ENCODE data around the gene HOXA13. TPM values are rescaled to one million over a fixed set of nuclear protein-coding genes. Genes with fewer than 3 reads are reported as not detected.
A peak's percentile ranks its signal among the peaks of the same experiment; 100 is the strongest.

Gene HOXA13
- total RNA-seq, 2 experiments from 2014 or later: not detected

- peaks cover 71% of the 10 kb centered on the region for H3K27me3 Mint-ChIP-seq
- CTCF ChIA-PET: interaction anchor here (0.9 to 2.2 kb wide), 2 partner anchors 9 to 19 kb away, joined by 3 to 6 read pairs; no protein-coding TSS in a partner anchor
- POLR2A ChIA-PET: no interaction called here
- DNase-seq: no peak
- H3K4me1 Mint-ChIP-seq: peaks cover 15% of the 10 kb centered on the region
- no peaks in the 10 kb centered on the region for H3K36me3 Mint-ChIP-seq (ENCODE audit: low read depth)
- no peak overlapping the region for H3K4me3 Mint-ChIP-seq
- no peak overlapping the region for H3K27ac Mint-ChIP-seq
- no peaks in the 10 kb centered on the region for H3K9me3 Mint-ChIP-seq
Measured at GRCh38 chr7:27169658-27170425, 30.0 kb downstream of the HOXA13 start.

GRCh38 chr7:27168265-27168947 lies 31.5 kb downstream of the HOXA13 start:
- H3K4me3 Mint-ChIP-seq: peak overlapping the region; percentile 3
- POLR2A ChIA-PET: interaction anchor here (1.5 kb wide), 1 partner anchor 11 kb away, joined by 3 read pairs; no protein-coding TSS in a partner anchor
- peak overlapping the region; percentile 2 for H3K27ac Mint-ChIP-seq
- H3K9me3 Mint-ChIP-seq: no peaks in the 10 kb centered on the region
- CTCF ChIA-PET: interaction anchor here (0.7 to 1.5 kb wide), 2 partner anchors 12 to 76 kb away, joined by 3 to 5 read pairs; no protein-coding TSS in a partner anchor
- DNase-seq: no peak
- H3K4me1 Mint-ChIP-seq: peaks cover 17% of the 10 kb centered on the region
- H3K36me3 Mint-ChIP-seq (ENCODE audit: low read depth): no peaks in the 10 kb centered on the region
- H3K27me3 Mint-ChIP-seq: peaks cover 78% of the 10 kb centered on the region

GRCh38 chr7:27167916-27168264 lies 32.0 kb downstream of the HOXA13 start:
- no peaks in the 10 kb centered on the region for H3K36me3 Mint-ChIP-seq (ENCODE audit: low read depth)
- peaks cover 17% of the 10 kb centered on the region for H3K4me1 Mint-ChIP-seq
- H3K27me3 Mint-ChIP-seq: peaks cover 82% of the 10 kb centered on the region
- H3K9me3 Mint-ChIP-seq: no peaks in the 10 kb centered on the region
- ChIA-PET CTCF (interaction anchor here (1.5 kb wide), 1 partner anchor 12 kb away, joined by 5 read pairs; no protein-coding TSS in a partner anchor), POLR2A (interaction anchor here (0.6 to 1.5 kb wide), 2 partner anchors 12 to 21 kb away, joined by 3 read pairs; no protein-coding TSS in a partner anchor)
- no peak overlapping the region for H3K27ac Mint-ChIP-seq
- no peak for DNase-seq
- H3K4me3 Mint-ChIP-seq: no peak overlapping the region

- ChIA-PET POLR2A (interaction anchor here (1.0 kb wide), 1 partner anchor 14 kb away, joined by 3 read pairs; no protein-coding TSS in a partner anchor), CTCF (interaction anchor here (1.0 to 1.5 kb wide), 2 partner anchors 17 to 1312 kb away, joined by 3 read pairs; no protein-coding TSS in a partner anchor)
- H3K36me3 Mint-ChIP-seq (ENCODE audit: low read depth): no peaks in the 10 kb centered on the region
- H3K27me3 Mint-ChIP-seq: peaks cover 84% of the 10 kb centered on the region
- H3K4me1 Mint-ChIP-seq: peaks cover 10% of the 10 kb centered on the region
- DNase-seq: no peak
- no peak overlapping the region for H3K4me3 Mint-ChIP-seq
- H3K9me3 Mint-ChIP-seq: no peaks in the 10 kb centered on the region
- H3K27ac Mint-ChIP-seq: peak overlapping the region; percentile 67
Measured at GRCh38 chr7:27166531-27167505, 33.1 kb downstream of the HOXA13 start.

- DNase-seq: no peak
- H3K4me1 Mint-ChIP-seq: peaks cover 11% of the 10 kb centered on the region
- H3K4me3 Mint-ChIP-seq: no peak overlapping the region
- CTCF ChIA-PET: interaction anchor here (1.0 to 1.5 kb wide), 2 partner anchors 16 to 1312 kb away, joined by 3 read pairs; no protein-coding TSS in a partner anchor
- H3K36me3 Mint-ChIP-seq (ENCODE audit: low read depth): no peaks in the 10 kb centered on the region
- H3K27me3 Mint-ChIP-seq: peaks cover 81% of the 10 kb centered on the region
- POLR2A ChIA-PET: interaction anchor here (1.0 kb wide), 1 partner anchor 13 kb away, joined by 3 read pairs; no protein-coding TSS in a partner anchor
- H3K9me3 Mint-ChIP-seq: no peaks in the 10 kb centered on the region
- H3K27ac Mint-ChIP-seq: peak overlapping the region; percentile 65
Measured at GRCh38 chr7:27165996-27166530, 33.8 kb downstream of the HOXA13 start.

GRCh38 chr7:27165089-27165995 lies 34.5 kb downstream of the HOXA13 start, which contains the start of gene HOXA9:
Gene HOXA9, minus strand, starts transcription at chr7:27165537. Its CDS starts 80 bp downstream, at chr7:27165457.
- Mint-ChIP-seq H3K9me3 (no peaks in the 10 kb centered on the region), H3K4me1 (peaks cover 12% of the 10 kb centered on the region), H3K36me3 (ENCODE audit: low read depth) (no peaks in the 10 kb centered on the region), H3K4me3 (peak within 1 kb of the TSS; percentile 30), H3K27ac (peak within 1 kb of the TSS; percentile 65), H3K27me3 (peaks cover 79% of the 10 kb centered on the region)
- ChIA-PET POLR2A (no interaction called here), CTCF (interaction anchor here (1.5 kb wide), 1 partner anchor 1311 kb away, joined by 3 read pairs; no protein-coding TSS in a partner anchor)
- DNase-seq: no peak

GRCh38 chr7:27164367-27165088 lies 35.4 kb downstream of the HOXA13 start:
- no peaks in the 10 kb centered on the region for H3K9me3 Mint-ChIP-seq
- H3K27ac Mint-ChIP-seq: no peak overlapping the region
- no peaks in the 10 kb centered on the region for H3K36me3 Mint-ChIP-seq (ENCODE audit: low read depth)
- ChIA-PET CTCF (no interaction called here), POLR2A (no interaction called here)
- H3K4me1 Mint-ChIP-seq: peaks cover 19% of the 10 kb centered on the region
- no peak for DNase-seq
- H3K27me3 Mint-ChIP-seq: peaks cover 82% of the 10 kb centered on the region
- H3K4me3 Mint-ChIP-seq: peak overlapping the region; percentile 24

- ChIA-PET CTCF (no interaction called here), POLR2A (no interaction called here)
- H3K9me3 Mint-ChIP-seq: no peaks in the 10 kb centered on the region
- no peak overlapping the region for H3K4me3 Mint-ChIP-seq
- H3K27me3 Mint-ChIP-seq: peaks cover 85% of the 10 kb centered on the region
- H3K36me3 Mint-ChIP-seq (ENCODE audit: low read depth): no peaks in the 10 kb centered on the region
- peaks cover 19% of the 10 kb centered on the region for H3K4me1 Mint-ChIP-seq
- no peak for DNase-seq
- H3K27ac Mint-ChIP-seq: no peak overlapping the region
Measured at GRCh38 chr7:27164045-27164366, 35.9 kb downstream of the HOXA13 start.

- no peaks in the 10 kb centered on the region for H3K9me3 Mint-ChIP-seq
- H3K4me3 Mint-ChIP-seq: no peak overlapping the region
- H3K27me3 Mint-ChIP-seq: peaks cover 85% of the 10 kb centered on the region
- H3K4me1 Mint-ChIP-seq: peaks cover 18% of the 10 kb centered on the region
- ChIA-PET POLR2A (interaction anchor here (1.2 kb wide), 1 partner anchor 31 kb away, joined by 3 read pairs; no protein-coding TSS in a partner anchor), CTCF (interaction anchor here (0.6 to 1.6 kb wide), 5 partner anchors 13 to 311 kb away, joined by 3 to 7 read pairs (median 5); no protein-coding TSS in a partner anchor)
- no peaks in the 10 kb centered on the region for H3K36me3 Mint-ChIP-seq (ENCODE audit: low read depth)
- no peak for DNase-seq
- H3K27ac Mint-ChIP-seq: no peak overlapping the region
Measured at GRCh38 chr7:27163288-27164044, 36.4 kb downstream of the HOXA13 start.

- H3K36me3 Mint-ChIP-seq (ENCODE audit: low read depth): no peaks in the 10 kb centered on the region
- POLR2A ChIA-PET: interaction anchor here (1.2 kb wide), 1 partner anchor 32 kb away, joined by 3 read pairs; no protein-coding TSS in a partner anchor
- CTCF ChIA-PET: interaction anchor here (0.6 to 2.4 kb wide), 8 partner anchors 10 to 310 kb away, joined by 3 to 8 read pairs (median 4); no protein-coding TSS in a partner anchor
- H3K27me3 Mint-ChIP-seq: peaks cover 85% of the 10 kb centered on the region
- no peak overlapping the region for H3K4me3 Mint-ChIP-seq
- H3K27ac Mint-ChIP-seq: no peak overlapping the region
- no peaks in the 10 kb centered on the region for H3K9me3 Mint-ChIP-seq
- H3K4me1 Mint-ChIP-seq: peaks cover 20% of the 10 kb centered on the region
- DNase-seq: no peak
Measured at GRCh38 chr7:27162561-27163287, 37.2 kb downstream of the HOXA13 start.

Measured in activated CD4-positive, alpha-beta memory T cell treated with anti-CD3 and anti-CD28 coated beads, Interleukin-2, amount 10 ng/mL, durations not matched to agents 7 days and 5 days (primary cell).